Measurements from ENCODE around the gene CD8A.
A peak's percentile ranks its signal among the peaks of the same experiment; 100 is the strongest.
"Not testable (repeated sequence)": the region's sequence is repeated elsewhere in the genome, so short reads cannot be mapped to it uniquely, and the experiment has no call there.

CD8A gene

DNA sequence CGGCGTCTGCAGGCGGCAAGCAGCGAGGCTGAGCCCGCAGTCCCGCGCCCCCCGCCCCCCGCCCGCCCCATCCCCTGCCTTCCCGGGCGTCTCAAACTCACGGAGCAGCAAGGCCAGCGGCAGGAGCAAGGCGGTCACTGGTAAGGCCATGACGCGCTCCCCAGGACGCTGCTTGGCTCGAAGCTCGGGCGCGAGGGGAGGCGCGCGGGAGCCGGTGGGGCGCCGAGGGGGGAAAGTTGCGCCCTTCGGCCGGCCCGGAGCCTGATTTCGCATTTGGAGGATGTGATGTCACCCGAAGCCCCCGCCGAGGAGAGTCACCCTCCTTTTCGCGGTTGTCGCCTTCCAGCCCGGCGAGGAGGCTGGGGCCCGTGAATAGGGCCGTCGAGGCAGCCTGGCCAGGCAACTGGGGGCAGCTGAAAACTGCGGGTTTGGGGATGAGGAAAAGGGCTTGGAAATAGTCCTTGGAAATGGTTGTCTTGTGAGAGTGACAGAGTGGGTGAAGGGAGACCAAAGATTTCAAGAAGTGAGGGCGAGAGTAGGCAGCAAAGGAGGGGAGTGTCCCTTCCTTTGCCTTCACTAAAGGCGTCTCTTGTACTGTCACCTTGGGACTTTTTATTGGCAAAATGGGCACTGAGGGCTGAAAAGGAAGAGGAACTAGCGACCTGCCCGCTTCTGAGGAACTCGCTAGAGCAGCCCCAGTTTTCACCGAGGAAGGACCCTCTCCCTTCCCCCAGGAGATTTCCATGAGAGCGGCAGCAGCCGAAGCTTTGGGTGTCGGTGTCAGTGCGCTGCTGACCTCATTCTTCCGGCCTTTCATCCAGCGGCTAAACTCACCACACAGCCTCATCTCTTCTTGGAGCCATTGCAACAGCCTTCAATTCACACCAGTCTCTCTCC is at the start of gene CD8A:
CD8A (minus strand) TSS at position 238 of the 897 bp plus-strand sequence; CDS start at position 150, 88 bp downstream.
- DNase-seq (ENCODE audit: low spot score): peak; percentile 31

DNA sequence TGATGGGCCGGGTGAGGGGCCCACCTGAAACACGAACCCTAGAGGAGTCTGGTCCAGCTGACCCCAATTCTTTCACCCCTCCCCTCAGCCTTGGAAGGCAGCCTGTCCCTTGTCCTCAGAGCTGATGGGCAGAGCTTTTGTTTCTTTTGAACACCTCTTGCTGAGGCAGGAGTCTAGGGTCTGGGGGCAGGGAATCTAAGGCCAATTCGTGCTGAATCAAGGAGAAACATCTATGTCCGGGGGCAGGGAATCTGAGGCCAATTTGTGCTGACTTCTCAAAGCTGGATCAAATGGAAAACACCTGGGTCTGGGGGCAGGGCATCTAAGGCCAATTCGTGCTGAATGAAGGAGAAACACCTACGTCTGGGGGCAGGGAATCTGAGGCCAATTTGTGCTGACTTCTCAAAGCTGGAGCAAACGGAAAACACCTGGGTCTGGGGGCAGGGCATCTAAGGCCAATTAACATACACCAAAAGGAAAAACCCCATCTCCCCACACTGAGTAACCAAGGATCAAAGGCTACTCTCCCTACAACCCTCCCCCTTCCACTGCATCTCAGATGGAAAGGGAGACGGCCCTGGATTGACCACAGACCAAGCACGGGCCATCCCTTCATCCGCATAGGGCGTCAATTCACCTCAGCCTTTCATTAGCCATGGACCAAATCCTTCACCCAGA is 49.3 kb upstream of the CD8A start:
- DNase-seq (ENCODE audit: low spot score): not testable (repeated sequence)

DNA sequence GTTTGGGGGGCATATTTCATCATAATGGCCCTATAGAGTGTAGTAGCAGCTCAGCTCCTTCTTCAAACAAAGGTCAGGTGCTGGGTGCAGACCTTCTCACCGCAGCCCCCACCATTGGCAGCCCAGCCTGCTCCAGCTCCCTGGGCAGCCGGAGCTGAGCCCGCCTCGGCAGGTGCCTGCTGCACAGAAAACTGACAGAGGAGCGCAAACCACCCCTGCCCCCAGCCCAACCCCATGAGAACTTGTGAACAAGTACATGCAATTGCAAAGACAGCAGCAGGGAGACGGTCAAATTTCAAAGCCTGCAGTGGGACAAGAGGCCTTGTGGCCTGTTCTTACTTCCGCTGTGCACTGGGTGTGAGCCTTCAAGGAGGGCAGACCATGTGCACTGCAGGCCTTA is 48.7 kb upstream of the CD8A start:
- not testable (repeated sequence) for DNase-seq (ENCODE audit: low spot score)

DNA sequence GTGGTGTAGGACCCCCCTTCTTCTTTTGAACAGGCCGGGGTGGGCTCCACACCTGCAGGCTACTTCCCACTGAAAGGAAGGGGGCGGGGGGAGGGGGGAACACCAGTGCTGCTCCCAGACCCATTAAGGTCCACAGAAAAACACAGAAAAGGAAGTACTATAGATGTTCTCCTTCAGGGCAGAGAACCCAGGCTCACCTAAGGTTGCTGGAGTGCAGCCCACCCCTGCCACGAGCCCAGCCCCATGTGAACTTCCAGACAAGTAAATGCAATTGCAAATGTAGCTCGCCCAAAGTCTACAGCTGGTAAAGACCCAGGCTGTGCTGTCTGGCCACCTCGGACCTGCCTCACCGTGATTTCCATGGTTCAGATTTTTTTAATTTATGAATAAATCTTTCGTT is 47.0 kb upstream of the CD8A start:
- DNase-seq (ENCODE audit: low spot score): not testable (repeated sequence)

DNA sequence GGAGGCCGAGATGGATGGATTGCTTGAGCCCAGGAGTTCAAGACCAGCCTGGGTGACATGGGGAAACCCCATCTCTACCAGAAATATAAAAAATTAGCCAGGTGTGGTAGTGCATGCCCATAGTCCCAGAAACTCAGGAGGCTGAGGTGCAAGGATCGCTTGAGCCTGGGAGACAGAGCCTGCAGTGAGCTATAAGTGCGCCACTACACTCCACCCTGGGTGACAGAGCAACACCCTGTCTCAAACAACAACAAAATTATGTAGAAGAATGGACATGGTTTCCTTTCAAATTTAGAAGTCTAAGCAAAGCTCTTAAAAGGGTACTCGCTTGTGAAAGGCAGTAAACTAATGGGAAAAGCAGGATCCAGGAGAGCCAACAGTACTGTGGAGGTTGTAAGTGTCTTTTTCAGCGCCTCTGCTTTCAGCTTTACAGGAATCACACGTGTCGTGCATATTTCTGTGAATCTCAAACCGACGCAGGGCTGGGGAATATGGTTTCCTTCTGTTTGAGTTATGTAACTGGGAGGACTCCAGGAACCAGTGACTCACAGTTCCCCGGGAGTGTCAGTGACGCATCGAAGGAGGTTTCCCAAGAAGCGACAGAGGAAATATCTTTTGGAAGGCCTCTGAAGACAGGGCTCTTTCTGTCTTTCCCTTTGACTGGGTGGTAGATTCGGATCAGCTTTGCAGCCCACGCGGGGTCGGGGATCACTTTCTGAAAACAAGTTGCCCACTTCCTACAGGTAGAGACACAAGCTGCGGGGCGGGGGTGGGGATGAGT is 46.4 kb upstream of the CD8A start:
- peak; percentile 62 for DNase-seq (ENCODE audit: low spot score)

DNA sequence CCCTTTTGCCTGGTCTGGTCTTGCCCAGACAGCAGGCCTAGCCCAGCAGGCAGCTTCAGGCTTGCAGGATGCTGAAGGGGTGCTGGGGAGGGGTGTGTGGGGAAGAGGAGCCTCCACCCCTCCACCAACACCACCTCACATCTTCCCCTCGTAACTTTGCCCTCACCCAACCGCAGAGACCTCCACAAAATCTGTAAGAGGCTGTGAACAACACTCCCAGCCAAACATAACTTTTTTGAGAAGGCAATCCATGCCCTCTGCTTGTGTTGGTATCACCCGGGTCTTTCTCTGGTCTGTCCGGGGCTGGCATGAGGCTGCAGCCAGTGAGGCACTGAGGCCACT is 44.8 kb upstream of the CD8A start:
- not testable (repeated sequence) for DNase-seq (ENCODE audit: low spot score)

DNA sequence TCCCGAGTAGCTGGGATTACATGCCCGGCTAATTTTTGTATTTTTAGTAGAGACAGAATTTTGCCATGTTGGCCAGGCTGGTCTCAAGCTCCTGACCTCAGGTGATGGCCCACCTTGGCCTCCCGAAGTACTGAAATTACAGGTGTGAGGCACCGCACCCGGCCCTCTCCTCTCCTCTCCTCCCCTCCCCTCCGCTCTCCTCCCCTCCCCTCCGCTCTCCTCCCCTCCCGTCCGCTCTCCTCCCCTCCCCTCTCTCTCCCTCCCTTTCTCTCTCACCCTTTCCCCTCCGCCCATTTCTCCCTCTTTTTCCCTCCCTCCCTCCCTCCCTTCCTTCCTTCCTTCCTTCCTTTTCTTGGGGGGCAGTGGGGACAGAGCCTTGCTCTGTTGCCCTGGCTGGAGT is 42.6 kb upstream of the CD8A start:
- DNase-seq (ENCODE audit: low spot score): no peak

DNA sequence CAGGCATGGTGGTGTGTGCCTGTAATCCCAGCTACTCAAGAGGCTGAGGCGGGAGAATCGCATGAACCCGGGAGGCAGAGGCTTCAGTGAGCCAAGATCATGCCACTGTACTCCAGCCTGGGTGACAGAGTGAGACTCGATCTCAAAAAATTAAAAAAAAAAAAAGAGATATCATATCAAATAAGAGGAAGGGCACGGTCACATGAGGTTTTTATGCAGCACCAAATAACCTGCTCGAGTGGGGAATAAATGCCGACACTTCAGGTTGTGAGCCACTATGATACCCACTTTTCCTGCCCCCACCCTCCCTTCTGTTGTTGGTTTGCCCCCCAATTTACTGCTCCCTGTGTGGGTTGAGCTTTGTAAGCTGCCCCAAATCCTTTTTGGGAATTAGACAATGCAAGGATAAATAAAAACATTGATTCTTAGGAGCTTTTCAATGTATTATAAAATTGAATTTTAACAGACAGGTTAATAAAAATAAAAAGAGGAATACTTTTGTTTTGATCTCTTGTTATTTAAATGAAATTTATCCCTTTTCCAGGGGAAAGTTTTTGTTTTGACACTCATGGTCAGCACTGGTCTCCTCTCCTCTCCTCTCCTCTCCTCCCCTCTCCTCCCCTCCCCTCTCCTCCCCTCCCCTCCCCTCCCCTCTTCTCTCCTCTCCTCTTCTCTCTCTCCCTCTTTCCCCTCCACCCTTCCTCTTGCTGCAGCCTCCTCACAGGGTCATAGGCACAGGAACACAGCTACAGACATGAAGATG is 41.8 kb upstream of the CD8A start:
- no peak for DNase-seq (ENCODE audit: low spot score)

DNA sequence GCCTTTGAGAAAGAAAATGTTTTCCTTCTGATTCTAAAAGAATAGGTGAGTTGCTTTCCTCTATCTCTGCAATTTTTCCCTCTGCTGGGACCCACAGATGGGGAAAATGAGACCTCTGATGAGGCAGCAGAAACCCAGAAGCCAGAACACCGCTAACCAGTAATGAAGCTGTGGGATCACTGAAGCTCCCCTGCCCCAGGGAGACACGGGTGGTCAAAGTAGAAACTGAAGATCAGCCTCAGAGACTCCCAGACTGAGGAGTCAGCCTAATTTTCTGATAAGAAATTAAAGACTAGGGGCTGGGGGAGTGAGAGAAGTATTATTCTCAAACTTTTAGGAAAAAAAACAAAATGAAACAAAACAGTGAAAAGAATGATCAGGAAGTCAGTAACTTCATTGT is 40.8 kb upstream of the CD8A start:
- DNase-seq (ENCODE audit: low spot score): no peak

DNA sequence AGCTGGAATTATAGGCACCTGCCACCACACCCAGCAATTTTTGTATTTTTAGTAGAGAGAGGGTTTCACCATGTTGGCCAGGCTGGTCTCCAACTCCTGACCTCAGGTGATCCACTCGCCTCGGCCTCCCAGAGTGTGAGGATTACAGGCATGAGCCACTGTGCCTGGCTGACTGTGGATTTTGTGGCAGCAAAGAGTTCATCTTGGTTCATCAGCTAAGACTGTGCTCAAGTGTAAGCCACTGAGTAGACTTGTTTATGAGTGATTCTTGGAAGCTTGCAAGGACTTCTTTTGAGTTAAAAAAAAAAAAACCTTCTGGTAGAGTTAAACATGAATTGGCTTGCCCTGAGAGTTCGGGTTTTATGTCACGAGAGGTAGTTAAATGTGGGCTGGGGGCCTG is 36.2 kb upstream of the CD8A start:
- no peak for DNase-seq (ENCODE audit: low spot score)

DNA sequence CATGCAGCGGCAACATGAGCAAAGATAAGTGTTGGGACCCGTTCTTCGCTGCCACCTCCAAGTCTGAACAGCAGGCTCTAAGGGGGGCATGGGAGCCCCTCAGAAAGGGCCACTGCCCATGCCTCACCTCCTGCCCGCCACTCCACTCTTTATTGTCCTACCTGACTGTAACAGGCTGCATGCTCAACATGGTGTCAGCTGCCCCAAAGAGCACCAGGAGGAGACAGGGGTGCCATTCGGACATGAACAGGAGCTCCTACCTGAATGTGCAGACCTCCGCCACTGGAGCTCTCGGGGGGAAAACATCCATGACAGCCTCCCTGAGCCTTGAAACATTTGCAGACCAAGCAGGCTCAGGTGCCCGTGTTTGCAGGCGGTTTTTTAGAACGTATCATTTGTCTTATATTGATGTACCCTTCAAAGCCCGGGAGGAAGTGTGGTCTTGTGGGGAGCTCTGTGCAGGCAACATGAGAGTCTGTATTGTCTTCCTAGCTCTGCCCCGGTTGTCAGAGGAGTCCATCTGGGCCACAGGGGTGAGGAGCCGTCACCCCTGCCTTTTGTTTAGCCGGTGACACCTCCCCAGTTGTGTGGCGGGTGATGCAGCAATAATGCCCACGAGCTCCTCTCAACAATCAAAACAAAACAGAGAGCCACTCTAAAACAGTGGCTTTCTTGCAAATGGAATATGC is 35.1 kb upstream of the CD8A start:
- no peak for DNase-seq (ENCODE audit: low spot score)

DNA sequence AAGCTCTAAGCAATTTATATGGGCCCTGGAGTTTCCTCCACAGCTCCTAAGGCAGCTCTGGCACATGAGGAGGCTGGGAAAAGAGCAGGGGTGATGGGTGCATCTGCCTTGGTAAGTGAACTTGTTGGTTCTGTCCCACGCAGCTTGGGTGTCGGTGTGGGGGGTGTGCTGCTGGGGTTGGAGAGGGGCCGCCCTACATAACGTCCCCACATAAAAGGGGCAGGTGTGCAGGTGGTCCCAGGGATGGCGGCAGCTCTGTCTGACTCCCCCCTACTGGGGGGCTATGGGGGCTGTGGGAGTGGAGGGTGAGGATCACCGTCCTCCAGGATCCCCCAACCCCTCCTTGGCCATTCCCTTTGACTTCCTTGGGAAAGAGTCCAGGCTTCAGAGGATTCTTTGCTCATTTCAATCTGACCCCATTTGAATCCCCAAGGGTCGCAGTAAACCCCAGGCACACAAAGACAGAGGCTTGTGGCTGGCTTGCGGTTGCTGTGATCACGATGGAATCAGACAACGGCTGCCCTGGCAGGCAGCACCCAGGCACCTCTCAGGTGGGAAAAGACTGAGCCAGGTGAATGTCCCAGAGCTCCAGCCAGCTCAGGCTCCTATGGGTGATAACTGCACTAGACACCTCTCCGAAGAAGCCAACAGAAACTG is 34.5 kb upstream of the CD8A start:
- DNase-seq (ENCODE audit: low spot score): no peak

DNA sequence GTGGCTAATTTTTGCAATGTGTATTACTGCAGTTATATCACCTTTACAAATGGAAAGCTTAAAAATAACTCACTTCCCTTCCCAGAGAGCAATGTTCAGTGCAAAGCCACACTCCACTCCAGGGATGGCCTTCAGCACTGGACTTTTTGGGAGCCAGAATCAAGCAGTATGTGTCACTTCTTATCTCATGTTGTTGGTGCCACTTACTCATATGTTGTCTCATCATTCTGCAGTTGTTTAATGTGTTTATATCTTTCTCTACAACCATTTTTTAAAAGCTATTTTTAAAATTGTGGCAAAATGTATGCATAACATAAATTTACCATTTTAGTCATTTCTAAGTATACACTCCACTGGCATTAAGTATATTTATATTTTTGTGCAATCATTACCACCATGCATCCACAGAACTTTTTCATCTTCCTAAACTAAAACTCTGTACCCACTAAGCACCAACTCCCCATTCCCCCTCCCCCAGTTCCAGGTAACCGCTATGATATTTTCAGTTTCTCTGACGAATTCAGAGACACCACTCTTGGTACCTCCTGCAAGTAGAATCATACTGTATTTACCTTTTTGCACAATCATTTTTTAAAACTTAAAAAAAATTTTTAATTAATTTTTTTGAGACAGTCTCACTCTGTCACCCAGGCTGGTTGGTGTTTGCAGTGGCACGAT is 32.1 kb upstream of the CD8A start:
- no peak for DNase-seq (ENCODE audit: low spot score)

DNA sequence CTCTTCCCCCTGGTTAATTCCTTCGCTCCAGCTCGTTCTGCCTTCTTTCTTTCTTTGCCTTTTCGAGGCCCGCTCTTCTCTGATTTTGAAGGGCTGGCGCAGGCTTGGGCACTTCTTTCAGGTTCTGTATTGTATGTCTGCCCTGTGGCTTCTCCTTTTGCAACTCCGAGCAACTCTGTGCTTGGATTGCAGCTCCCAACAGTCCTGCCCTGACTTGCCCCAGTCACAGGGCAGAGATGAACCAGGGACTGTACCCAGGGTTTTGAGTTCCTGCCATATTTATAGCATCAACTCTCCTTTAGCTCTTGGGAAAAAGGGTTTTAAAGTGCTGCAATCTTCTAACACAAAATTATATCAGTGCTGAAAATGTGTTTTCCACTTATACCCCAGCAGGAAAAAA is 31.1 kb upstream of the CD8A start:
- no peak for DNase-seq (ENCODE audit: low spot score)

DNA sequence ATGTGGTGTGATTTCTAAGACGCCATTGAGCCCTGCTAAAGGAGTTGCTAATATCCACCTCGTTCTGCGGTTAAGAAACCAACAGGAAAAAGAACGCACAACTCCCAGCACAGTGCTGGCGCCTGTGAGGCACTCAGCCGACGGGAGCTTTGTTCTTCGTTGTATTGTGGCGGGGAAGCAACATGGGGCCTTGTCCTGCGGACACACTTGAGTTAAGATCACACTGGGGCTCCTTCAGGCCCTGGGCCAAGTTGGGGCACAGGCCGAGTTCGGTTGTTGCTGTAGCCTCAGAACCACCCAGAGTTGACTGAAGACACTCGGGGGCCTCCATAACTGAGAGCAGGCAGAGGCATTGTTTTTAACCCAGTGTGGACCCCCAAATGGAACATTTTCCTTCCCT is 30.6 kb upstream of the CD8A start:
- no peak for DNase-seq (ENCODE audit: low spot score)

DNA sequence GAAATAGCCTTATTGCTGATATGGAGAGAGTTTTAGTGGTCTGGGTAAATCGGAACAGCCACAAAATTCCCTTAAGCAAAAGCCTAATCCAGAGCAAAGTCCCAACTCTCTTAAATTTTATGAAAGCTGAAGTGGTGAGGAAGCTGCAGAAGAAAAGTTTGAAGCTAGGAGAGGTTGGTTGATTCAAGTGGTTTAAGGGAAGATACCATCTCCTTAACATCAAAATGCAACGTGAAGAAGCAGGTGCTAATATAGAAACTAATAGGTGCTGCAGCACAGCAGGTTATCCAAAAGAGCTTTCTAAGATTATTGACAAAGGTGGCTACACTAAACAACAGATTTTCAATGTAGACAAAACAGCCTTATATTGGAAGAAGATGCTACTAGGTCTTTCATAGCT is 28.2 kb upstream of the CD8A start:
- no peak for DNase-seq (ENCODE audit: low spot score)

DNA sequence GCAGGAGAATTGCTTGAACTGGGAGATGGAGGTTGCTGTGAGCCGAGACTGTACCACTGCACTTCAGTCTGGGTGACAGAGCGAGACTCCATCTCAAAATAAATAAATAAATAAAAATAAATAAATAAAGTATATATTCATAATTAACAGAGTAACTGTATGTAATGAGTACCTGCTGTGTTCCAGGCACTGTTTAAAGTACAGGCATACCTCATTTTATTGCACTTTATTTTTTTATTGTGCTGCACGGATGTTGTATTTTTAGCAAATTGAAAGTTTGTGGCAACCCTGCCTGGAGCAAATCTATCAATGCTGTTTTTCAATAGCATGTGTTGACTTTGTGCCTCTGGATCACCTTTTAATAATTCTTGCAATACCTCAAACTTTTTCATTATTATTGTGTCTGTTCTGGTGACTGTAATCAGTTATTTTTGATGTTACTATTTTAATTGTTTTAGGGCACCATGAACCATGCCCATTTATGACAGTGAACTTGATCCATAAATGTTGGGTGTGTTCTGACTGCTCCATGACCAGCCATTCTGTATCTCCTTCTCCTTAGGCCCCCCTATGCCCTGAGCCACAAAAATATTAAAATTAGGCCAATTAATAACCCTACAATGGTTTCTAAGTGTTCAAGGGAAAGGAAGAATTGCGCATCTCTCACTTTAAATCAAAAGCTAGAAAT is 27.5 kb upstream of the CD8A start:
- DNase-seq (ENCODE audit: low spot score): no peak

DNA sequence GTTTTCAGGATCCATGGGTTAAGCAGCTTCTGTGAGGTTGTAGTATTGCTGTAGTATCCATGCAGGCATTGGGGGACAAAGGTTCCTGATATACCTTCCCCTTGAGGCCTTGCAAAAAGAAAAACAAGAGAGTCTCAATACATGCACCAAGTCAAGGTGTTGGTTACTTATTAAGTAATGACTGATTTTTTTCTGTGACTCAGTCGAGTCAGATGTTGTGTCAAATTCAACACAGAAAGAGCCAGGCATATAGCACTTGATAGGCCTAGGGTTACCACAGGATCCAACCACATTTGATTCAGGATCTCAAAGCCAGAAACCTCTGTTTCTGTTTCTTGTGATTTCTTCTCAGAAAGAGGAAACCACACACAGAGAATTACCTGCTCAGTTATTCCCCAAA is 24.9 kb upstream of the CD8A start:
- DNase-seq (ENCODE audit: low spot score): peak; percentile 69

DNA sequence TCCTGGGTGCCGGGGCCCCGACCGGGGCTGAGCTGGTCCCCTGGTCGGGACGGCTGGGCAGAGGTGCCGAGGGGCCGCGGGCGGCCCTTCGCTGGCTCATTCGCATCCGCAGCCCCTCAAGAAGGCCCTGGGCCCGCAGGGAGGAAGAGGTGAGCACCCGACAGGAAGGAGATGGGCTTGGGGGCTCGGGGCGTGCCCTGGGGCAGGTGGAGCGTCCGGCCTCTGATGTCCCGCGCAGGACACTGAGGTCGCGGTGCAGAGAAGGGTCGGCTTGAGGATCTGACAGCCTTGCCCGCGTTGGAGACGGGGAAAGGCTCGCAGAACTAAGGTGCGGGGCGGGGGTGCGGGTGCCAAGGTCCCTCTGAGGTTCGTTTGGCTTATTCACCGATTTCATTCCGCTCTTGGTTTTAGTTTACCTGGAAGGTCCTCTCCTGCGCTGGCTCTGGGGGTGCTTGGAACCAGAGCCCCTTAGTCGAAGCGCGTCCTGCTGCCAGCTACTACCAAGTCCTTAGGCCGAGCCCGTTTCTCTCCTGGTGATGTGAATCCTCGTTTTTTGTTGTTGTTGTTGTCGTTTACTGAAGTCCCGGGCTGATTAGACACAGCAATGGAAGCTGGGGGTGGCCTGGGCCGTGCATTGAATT is 18.9 kb upstream of the CD8A start:
- no peak for DNase-seq (ENCODE audit: low spot score)
